C4-2B (cell line): ENCODE measurements around the gene PDPK1.

Source experiments
- ZFX ChIP-seq: fragments of 450-650 bp; IDR thresholded peaks from 2 replicates; pipeline ENCODE4 v1.6.1; 2017
- TF ChIP-seq, protein P1 (sequence below): fragments of 450-650 bp; conservative IDR thresholded peaks from 2 replicates; pipeline ENCODE4 v1.5.1; 2017; ENCODE audit warnings: mild to moderate bottlenecking

DNA sequence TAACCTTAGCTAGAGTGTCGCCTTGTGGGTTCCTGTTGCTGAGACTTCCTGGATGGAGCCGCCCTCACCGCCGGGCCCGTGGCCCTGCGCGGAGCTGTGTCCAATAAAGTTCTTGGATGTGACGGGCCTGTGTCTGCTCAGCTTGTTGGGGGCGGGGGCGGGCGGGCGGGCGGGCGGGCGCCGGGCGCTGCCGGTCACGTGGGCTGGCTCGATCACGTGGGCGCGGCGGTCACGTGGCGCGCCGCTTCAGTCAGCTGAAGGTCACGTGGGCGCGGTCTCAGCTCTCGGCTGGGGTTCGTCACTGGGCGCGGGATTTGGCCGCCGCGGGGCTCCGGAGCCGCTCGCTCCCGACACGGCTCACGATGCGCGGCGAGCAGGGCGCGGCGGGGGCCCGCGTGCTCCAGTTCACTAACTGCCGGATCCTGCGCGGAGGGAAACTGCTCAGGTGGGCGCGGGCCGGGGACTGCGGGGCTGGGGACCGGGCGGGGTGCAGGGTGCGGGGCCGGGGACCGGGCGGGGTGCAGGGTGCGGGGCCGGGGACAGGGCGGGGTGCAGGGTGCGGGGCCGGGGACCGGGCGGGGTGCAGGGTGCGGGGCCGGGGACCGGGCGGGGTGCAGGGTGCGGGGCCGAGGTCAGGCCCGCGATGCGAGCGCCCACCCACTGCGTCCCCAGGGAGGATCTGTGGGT lies 17.6 kb upstream of the PDPK1 start, which contains the start of gene AMDHD2:
- TF ChIP-seq, protein P1, sequence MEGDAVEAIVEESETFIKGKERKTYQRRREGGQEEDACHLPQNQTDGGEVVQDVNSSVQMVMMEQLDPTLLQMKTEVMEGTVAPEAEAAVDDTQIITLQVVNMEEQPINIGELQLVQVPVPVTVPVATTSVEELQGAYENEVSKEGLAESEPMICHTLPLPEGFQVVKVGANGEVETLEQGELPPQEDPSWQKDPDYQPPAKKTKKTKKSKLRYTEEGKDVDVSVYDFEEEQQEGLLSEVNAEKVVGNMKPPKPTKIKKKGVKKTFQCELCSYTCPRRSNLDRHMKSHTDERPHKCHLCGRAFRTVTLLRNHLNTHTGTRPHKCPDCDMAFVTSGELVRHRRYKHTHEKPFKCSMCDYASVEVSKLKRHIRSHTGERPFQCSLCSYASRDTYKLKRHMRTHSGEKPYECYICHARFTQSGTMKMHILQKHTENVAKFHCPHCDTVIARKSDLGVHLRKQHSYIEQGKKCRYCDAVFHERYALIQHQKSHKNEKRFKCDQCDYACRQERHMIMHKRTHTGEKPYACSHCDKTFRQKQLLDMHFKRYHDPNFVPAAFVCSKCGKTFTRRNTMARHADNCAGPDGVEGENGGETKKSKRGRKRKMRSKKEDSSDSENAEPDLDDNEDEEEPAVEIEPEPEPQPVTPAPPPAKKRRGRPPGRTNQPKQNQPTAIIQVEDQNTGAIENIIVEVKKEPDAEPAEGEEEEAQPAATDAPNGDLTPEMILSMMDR = no peak
- TF ChIP-seq ZFX = no peak
